Amygdala (tissue), 56 donors: Measurements from ENCODE around the gene SNAI3.
"Not testable (repeated sequence)": the region's sequence is repeated elsewhere in the genome, so short reads cannot be mapped to it uniquely, and the experiment has no call there.

Source experiments
- DNase-seq, 56 donors: peaks; one replicate each; lab custom pipeline; 2025; lab: John Stamatoyannopoulos, UW

Gene SNAI3

GRCh38 chr16:88676502-88677242, 9.6 kb downstream of the SNAI3 start:
- DNase-seq, result no peak

GRCh38 chr16:88673716-88674379, 12.5 kb downstream of the SNAI3 start:
- no peak for DNase-seq

- no peak for DNase-seq
Measured at GRCh38 chr16:88672776-88673175, 13.5 kb downstream of the SNAI3 start.

GRCh38 chr16:88671806-88672205, 14.5 kb downstream of the SNAI3 start:
- no peak for DNase-seq

GRCh38 chr16:88669980-88670379, 16.3 kb downstream of the SNAI3 start:
- no peak for DNase-seq

- DNase-seq, result not testable (repeated sequence)
Measured at GRCh38 chr16:88669493-88669892, 16.8 kb downstream of the SNAI3 start.

GRCh38 chr16:88667461-88667860, 18.8 kb downstream of the SNAI3 start:
- DNase-seq, result no peak

GRCh38 chr16:88665570-88665969, 20.7 kb downstream of the SNAI3 start:
- no peak for DNase-seq

GRCh38 chr16:88665148-88665547, 21.2 kb downstream of the SNAI3 start:
- DNase-seq, result no peak

GRCh38 chr16:88662843-88663606, 23.3 kb downstream of the SNAI3 start, which contains the start of gene MVD:
Gene MVD (minus strand): TSS chr16:88663091. CDS start chr16:88663080, 11 bp downstream.
- peak; percentile 85 to 99 (median 96) for DNase-seq

- peak in 1 of 56 donors; percentile 48 for DNase-seq
Measured at GRCh38 chr16:88662222-88662842, 24.0 kb downstream of the SNAI3 start.

- no peak for DNase-seq
Measured at GRCh38 chr16:88661468-88661867, 24.8 kb downstream of the SNAI3 start.

- no peak for DNase-seq
Measured at GRCh38 chr16:88659160-88659559, 27.1 kb downstream of the SNAI3 start.

GRCh38 chr16:88658714-88659113, 27.6 kb downstream of the SNAI3 start:
- no peak for DNase-seq

GRCh38 chr16:88657371-88657770, 28.9 kb downstream of the SNAI3 start:
- DNase-seq, result no peak

- DNase-seq, result no peak
Measured at GRCh38 chr16:88656291-88656980, 29.9 kb downstream of the SNAI3 start.

- DNase-seq, result no peak
Measured at GRCh38 chr16:88655733-88656281, 30.5 kb downstream of the SNAI3 start.

- DNase-seq, result no peak
Measured at GRCh38 chr16:88655053-88655732, 31.1 kb downstream of the SNAI3 start.

- no peak for DNase-seq
Measured at GRCh38 chr16:88654363-88655052, 31.8 kb downstream of the SNAI3 start.
